ENCODE measurements around the gene EPB41L4A.

The EPB41L4A gene

DNA sequence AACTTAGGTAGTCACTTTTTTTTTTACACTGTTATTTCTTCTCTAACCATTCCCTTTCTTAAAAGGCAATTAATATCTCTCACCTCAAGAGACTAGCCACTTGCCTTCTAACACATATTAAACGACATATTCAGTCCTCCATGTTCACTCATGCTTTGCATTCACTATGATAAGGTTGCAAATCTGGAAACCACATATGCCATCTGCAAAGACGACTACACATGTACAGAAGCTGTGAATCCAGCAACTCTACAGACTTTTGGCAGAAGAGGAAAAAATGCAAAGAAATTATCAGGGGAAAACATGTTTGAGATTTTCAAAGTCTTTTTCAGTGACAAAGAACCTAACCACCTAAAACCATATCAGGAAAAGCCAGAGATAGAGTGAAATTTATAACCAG is 112.1 kb downstream of the EPB41L4A start:
- DNase-seq = no peak

DNA sequence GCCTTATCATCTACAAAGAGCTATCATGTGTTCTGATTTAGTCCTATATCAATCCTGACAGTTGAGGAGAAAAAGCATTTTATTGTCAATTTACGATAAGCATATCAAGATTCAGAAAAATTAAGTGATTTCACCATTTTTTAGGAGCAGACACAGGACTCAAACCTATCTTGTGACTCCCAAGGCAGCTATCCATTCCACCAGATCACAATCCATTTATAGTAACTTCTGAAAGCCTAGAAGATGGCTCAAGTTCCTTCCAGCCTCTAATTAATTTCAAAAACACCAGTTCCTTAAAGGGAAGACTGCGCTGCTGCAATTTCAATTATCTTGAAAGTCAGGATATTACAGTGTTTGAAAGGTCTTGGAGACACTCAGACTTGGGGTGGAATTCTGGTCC is 114.3 kb downstream of the EPB41L4A start:
- DNase-seq = no peak

DNA sequence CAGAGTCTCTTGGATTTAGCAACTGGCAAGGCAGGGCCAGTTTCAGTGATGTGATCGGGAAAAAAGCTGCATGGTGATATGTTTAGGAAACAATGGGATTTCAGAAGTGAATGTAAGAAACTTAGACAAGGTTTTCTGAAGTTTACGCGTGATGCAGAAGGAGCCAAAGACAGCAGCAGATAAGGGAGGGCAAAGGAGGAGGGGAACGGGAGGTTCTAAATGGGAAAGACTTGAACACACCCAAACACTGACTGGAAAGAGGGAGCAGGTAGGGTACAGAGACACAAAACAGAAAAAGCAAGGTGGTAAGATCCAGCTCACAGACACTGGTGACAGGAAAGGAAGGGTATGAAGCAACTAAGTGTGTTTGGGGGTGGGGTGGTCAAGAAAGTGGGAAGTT is 115.4 kb downstream of the EPB41L4A start:
- DNase-seq = no peak

DNA sequence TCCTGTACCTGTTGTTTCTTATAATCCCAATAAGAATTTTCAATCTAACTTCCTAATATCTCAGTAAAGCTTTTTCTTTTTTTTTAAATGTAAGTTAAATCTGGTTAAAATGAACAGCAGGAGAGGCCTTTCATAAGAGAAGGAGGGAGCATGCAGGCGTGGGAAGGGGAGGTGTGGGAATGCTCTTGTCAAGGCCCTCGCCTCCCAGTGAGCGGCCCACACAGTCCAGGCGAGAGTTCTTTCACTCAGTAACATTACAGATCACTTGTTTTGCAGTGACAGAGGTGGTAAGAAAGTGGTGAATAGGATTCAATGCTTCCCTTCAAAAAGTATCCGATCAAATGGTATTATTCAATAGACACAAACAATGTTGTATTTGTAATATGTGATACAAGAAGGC is 125.0 kb downstream of the EPB41L4A start:
- no peak for DNase-seq

DNA sequence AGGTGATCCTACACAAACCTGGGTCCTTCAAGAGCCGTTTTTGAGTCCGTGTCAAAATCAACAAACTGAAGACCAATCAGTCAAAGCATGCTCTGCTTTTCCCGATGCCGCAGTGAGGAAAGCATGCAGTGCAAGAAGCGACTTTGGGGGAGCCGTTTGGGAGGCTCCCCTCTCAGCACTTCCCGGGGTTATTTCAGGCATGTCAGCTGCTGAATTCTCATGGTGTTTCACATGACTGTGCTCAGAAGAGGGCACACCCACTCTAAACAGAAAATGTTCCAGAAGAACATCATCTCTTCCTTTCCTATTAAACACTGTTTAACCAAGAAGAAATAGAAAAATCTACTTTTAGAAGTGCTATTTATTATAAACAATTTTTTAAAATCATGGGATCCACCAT is 125.5 kb downstream of the EPB41L4A start:
- no peak for DNase-seq

DNA sequence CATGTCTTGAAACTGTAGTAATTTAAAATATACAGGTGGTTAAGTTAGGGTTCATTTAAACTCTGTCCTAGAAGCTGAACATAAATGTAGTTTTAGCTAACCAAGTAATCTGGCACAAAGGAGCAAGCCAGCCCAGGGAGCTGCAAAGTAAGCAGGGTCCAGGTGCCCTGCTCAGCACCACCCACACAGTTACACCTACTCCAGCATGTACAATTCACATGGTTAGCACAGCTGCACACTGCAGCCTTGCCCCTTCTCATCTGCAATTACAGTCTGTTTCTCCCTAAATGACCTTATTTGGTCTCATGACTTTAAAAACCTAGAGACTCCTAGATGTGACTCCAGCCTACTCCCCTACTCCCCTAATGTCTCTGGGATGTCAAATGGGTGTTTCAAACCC is 128.4 kb downstream of the EPB41L4A start:
- no peak for DNase-seq

DNA sequence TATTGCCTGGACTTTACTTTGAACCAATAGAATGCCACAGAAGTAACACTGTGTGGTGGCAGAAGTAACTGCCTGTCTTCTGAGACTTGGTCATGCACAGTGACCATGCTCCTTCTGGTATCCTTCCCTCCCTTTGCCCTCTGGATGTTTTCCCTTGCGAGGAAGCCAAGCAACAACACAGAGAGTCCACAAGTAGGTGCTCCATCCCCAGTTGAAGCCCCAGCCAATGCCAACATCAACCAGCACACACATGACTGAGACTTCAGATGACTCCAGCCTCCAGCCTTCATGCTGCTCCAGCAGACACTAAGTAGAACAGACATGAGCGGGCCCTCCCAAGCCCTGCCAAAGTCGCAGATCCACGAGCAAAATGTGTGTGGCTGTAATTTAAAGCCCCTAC is 129.6 kb downstream of the EPB41L4A start:
- DNase-seq = no peak

DNA sequence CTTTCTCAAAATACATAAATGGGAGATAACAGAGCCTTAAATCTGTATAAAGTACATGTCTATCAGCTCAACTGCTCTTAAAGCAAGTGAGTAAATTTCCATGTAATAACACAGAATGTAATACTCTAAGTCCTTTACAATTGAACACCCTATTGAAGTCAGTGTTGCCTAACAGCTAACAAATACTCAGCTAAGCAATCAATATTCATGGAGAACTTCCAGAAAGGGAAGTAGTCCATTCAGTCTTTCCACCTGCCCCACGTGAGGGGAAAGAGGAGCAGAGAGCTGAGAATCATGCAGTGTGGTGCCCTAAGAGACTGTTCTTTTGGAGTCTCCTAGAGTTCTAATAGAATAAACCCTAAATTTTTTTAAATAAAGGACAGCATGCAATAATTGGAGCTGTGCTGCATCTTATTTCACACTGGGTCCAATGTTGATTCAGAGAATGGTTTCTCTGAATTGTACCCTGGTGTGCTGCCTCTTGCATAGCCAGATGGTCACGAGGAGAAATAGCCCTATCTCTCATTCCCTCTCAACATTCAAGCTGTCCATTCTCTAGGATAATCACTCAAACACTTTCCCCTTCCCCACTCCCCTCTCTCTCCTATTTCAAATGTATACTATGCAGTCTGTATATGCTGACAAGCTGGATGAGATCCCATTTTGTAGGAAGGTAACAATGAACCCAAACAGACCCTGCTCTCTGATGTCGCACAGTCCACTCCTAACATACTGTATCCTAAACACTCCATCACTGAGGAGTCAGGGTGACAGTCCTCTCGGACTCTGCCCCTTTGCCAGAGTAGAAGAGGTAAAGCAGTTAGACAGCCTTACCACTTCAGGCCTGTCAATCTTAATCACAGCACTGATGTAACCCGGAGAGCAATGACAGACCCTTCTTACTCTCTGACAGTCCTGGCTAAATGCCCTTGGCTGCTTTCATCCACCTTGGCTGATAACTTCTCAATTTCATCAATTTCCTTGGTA is 134.8 kb downstream of the EPB41L4A start:
- no peak for DNase-seq

DNA sequence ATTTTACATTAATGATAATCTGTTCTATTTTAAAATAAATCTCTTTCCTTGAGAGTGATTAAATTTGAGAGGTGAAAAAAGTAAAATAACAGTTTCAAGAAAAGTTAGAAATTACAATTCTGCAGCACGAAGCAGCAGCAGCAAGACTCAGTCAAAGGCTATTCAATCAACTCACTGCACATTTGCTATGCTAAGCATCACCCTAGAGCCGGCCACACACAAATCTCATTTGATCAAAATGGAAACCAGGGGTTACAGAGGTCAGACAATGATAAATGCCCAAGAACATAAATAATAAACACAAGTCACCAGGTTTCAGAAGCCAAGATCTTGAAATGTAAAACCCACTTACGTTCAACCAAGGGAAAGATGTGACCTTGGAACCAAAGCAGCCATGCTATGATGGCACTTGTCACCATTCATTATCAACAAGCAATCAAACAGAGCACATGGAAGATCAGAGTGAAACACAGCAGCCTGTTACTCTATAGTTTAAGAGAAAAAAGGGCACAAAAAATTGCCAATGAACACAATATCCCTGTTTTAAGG is 136.0 kb downstream of the EPB41L4A start:
- DNase-seq = no peak

DNA sequence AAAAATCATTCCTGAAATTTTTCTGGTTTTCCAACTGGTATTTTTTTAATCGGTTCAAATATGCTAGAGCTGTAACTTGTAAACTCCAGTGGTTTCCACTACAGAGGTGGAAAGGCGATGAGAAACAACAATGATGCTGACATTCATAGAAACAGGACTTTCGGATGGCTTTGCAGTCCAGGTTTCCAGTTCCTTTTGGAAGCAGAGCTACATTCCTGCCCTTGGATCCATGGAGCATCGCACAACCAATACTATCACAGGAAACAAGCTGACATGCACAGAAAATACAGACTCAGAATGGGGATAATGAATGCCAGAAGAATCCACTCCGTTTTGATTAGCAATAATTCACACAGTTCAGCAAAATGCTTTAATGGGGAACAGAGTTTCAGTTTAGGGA is 140.0 kb downstream of the EPB41L4A start:
- no peak for DNase-seq

DNA sequence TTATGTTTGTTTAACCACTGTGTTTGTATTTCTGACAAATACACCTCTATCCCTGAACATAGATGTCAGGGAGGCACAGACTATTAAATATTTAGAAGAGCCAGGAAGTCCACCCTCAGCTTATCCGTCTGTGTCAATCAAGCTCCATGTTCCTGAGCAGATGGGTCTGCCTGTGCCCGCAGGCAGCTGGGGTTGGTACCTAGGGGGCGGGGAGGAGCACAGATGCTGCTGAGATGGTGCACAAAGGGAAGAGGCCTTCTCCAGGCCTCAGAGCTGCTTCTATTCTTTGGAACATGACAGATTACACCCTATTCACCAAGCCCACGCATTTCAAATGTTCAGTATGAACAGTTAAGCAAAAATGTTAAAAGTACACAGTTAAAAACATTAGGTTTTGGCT is 142.1 kb downstream of the EPB41L4A start:
- no peak for DNase-seq

DNA sequence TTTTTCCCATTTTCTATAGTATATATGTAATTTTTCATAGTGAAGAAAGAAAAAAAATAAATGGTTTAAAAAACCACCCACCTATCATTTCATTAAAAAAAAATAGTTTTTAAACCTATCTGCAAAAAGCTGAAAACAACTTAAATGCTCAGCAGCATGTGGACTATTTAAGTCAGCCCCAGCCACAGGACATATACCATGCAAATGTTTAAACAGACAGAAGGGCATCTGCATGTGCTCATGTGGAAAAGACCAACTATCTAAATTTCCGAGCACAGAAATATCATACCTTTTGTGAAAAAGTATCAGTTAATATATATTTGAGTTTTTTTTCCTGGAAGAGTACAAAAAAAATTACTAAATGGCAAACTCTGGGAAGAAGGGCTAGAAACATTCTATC is 143.4 kb downstream of the EPB41L4A start:
- DNase-seq = no peak

DNA sequence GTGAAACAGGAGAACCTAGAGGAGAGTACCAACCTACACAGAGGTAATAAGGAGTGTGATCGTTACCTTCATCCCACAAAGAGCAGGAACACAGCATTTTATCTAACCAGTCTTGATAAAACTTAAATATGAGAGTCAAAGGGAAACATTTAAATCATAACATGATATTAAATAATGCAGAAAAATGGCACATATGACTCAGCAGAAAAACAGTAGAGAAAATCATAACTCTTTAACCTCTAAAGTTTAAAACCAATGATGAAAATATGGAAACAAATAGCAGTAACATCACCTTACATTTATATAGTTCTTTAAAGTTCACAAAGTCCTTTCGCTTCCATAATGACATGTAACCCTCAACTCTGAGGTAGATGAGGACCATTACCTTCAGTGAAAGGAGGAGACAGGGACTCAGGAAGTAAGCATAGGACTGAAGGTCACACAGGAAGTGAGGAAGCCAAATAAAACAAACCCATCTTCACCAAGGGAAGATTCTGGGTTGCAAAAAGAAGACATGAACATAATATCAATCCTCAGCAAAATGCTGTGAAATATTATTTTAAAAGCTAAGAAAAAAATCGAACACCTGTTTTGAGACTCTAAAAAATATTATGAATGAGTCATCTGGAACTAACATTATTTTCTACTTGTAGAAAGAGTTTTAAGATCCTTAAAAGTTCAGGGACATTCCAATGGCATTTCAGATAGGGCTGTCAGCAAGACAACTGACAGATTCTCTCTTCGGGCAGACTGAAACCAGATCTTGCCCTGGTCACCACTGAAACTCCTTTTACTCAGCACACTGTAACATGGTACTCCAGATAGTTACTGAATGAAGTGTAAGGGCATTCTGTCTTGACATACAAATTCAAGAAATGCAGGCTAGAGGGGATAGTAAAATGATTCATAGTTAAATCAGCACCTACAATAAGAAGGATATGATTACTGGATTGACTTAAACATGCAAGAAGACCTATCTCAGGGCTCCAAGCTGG is 148.5 kb downstream of the EPB41L4A start:
- no peak for DNase-seq

DNA sequence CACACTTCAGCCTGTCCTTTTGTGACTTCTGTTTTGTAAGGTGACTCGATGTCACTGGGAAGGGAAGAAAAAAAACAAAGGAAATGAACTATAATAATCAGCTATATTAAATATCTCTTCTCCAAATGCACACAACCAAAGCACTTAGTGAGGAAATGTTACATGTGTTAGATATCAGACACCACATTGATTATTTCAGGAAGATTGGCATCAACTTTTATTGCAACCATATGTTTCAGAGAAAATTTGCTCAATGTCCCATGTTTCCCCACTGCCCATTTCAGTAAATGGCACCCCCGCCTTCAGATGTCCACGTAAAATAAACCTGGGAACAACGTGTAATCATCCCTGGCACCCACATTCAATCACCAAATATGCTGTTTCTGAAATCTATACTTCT is 151.8 kb downstream of the EPB41L4A start:
- DNase-seq = no peak

DNA sequence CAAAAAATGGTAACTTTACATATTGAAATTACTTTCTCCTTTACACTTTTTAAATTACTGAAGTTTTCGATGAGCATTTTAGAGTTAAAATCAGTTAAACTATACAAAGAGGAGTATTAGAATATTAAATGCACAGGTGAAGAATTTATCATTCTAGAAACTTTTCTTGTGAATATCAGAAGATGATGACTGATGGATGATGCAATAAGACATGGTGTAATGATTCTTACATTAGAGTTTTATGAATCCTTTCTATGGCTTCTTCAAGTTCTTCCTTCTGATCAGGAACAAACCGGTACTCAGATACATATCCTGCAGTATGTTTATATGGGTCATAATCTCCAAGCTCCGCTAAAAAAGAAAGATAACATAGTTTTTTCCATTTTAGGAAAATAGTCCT is 154.4 kb downstream of the EPB41L4A start:
- no peak for DNase-seq

DNA sequence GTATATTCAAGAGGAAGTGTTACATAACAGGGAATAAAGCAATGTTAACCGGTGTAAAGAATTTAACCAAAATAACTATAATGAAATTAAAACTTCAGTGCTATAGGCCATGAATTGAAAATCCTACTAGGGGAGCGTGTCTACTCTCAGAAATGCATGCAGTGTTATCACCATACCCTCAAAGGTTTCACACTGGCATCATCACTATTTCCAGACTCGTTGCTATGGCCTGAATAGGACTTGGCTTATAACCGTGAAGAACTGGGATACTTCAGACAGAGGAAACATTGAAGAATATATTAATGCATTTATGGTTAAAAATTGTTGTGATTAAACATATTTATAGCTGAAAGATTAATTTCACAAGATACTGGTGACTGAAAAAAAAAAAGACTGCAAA is 154.9 kb downstream of the EPB41L4A start:
- no peak for DNase-seq

DNA sequence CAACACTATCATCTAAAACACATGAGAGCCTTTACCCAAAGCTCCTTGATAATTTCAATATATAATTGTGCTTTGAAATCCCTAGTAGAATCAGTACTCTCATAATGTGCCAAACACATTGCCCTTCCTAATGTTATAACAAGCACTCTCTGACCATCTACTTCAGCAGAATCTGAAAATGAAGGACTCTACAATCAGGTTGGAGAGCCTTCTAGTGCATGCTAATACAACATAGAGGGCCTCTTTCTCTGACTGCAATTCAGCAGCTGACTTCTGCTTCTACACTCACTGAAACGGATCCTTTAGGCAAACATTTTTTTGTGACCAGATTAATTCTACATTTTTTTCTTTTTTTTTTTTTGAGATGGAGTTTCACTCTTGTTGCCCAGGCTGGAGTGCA is 155.6 kb downstream of the EPB41L4A start:
- DNase-seq = no peak

DNA sequence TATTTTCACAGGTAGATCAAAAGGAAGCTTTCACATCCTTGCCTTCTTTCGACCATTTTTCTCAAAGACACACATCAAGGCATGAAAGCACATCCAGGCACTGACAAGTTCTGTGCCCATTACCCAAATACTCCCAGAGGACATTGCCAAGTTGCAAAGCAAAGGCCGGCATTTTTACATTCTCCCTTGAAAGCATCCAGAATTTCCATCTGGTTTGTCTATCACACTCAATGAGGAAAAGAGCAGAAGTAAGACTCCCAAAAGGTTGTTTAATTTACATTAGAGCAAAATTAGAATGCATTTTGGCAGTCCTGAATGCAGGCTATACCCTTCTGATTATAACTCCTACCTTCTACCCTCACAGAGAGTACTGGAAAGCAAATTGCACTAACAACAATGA is 160.5 kb downstream of the EPB41L4A start:
- no peak for DNase-seq

DNA sequence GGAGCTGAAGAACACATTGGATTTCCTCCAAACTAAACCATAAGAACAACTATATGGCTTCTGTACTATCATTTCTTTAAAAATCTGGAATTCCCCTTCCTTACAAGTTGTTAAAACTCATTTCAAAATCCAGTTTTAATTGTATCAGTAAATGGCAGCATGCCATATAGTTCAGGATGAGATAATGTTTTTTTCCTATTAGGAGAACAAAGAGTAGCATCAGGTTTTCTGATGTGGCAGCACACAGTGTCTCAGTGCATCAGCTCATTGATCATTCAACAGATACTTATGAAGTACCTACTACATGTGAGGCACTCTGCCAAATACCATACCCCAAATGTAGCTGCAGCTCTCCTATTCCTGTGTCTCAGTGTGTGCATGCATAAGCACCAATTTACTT is 161.1 kb downstream of the EPB41L4A start:
- DNase-seq = no peak

DNA sequence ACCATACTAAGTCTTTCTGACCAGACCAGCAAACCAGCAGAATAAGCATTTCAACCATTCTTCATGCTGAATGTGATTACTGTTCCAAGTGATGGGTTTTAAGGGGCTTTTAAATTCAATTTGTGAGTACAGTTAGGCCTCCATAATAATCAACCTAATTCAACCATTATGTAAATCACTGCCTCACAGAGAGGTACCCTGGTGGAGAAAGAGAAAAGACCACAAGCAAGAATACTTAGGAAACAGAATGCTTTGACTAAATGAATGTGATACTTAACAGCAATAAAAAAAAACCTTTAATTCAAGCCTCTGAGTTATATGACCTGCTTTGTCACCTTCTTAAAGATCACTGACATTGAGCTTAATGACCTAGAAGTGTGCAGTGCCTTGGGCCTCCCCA is 162.1 kb downstream of the EPB41L4A start:
- no peak for DNase-seq

DNA sequence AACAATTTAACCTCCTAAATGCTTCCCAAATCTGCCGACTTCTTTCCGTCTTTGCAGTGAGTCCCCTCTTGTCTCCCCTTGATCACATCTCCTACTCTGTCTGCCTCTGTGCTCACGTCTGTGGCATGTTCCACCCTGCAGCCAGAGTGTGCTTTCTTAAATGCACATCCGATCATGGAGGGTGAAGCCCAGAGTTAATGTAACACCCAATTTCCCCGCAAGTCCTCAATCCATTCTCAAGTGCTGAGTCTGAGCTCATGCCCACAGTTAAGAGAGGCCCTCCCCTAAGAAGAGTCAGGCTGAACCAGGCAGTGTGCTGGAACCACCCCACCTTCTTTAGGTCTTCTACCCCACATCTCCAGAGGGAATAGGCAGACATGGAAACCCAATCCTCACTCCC is 164.8 kb downstream of the EPB41L4A start:
- no peak for DNase-seq

DNA sequence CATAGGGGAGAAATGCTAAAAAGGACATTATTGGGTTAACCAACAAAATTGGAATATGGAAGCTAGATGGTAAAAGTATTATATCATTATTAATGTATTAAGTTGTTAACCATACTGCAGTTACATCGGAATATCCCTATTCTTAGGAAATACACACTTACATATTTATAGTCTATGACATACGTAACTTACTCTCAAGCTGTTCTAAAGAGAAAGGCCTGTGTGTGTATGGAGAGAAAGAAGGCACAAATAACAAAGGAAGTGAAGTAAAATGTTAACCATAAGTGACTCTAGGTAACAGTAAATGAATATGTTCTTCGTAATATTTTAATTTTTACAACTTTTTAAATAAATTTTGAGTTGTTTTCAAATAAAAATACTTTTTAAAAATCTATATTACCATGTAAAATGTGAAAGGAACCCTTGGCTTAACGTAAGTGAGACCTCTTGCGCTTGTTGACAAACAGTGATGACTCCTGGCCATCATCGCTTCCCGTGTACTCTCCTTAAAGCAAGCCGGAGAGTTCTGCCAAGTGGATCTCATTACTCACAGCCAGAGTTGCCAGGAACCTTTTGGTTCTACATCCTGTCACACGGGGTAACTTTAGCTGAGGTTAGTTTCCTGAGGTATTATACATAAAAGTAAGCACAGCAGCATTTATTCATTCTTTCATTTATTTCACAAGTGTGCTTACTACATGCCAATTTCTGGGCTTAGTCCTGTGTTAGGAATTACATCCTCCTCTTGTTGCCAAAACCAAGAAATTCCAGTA is 165.4 kb downstream of the EPB41L4A start:
- no peak for DNase-seq

DNA sequence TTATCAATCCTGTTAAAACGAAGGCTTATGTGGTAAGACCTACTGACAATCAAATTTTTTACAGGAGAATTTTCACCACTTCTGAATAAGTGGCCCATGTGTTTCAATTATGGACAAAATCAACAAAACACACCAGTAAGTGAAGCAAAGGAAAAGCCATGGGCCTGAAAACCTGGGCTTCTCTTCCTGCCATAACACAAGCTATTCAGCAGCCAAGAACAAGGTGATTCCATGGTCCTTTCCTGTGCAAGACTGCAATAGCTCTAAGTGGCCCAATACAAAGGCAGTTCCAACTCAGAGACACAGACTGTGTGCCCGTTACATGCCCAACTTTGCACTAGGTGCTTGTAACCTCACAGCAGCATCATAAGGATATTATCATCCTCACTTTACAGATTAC is 168.5 kb downstream of the EPB41L4A start:
- no peak for DNase-seq
